CD14-positive monocyte (primary cell): ENCODE measurements around the gene STON2. TPM values are rescaled to one million over a fixed set of nuclear protein-coding genes. Genes with fewer than 3 reads are reported as not detected.

Source experiments
- DNase-seq, 3 donors: peaks; one replicate each; pipeline ENCODE4 v3.0.0-alpha.2; 2011 to 2022
- H2AFZ ChIP-seq: 2 replicates; pipeline ENCODE4 v1.6.0; 2012; ENCODE audit warnings: mild to moderate bottlenecking, low read depth, low read length, inconsistent platforms; ENCODE audit not compliant: insufficient read depth, poor library complexity, severe bottlenecking
- H3K27ac ChIP-seq, 2 donors: 1 replicate in 1 of 2; 2 replicates in 1 of 2; pipeline ENCODE4 v1.5.1; 2012 to 2013; ENCODE audit warnings: low read length in 2 of 2, control low read depth in 1 of 2, inconsistent platforms in 1 of 2, low read depth in 1 of 2, mild to moderate bottlenecking in 1 of 2
- H3K27me3 ChIP-seq, 2 donors: one replicate each; pipeline versions ENCODE4 v1.6.0 to v1.6.1; 2011 to 2013; ENCODE audit warnings: low read length in 2 of 2; ENCODE audit not compliant: control insufficient read depth in 2 of 2, insufficient read depth in 2 of 2
- H3K36me3 ChIP-seq, 2 donors: replicated peaks in 1 of 2; 1 replicate in 1 of 2; 2 replicates in 1 of 2; pipeline versions ENCODE4 v1.5.1 to v1.6.1; 2012 to 2013; ENCODE audit warnings: low read length in 2 of 2, control low read depth in 1 of 2, inconsistent platforms in 1 of 2, mild to moderate bottlenecking in 1 of 2; ENCODE audit not compliant: insufficient read depth in 2 of 2, control insufficient read depth in 1 of 2
- H3K4me1 ChIP-seq, 2 donors: 1 replicate in 1 of 2; 2 replicates in 1 of 2; pipeline versions ENCODE4 v1.5.1 to v1.6.1; 2012 to 2013; ENCODE audit warnings: low read length in 2 of 2, control low read depth in 1 of 2, inconsistent platforms in 1 of 2, mild to moderate bottlenecking in 1 of 2, moderate library complexity in 1 of 2; ENCODE audit not compliant: insufficient read depth in 2 of 2, control insufficient read depth in 1 of 2
- H3K4me2 ChIP-seq: replicated peaks from 2 replicates; pipeline ENCODE3; 2012; ENCODE audit warnings: low read length, moderate library complexity, mild to moderate bottlenecking; ENCODE audit not compliant: poor library complexity, severe bottlenecking; ENCODE audit errors: extremely low read depth
- H3K4me3 ChIP-seq, 3 experiments: fragments of 200-600 bp in 1 of 3; sonication (generic) in 1 of 3; replicated peaks in 1 of 3; 1 replicate in 2 of 3; 2 replicates in 1 of 3; pipeline ENCODE4 v1.5.1; 2011 to 2013; ENCODE audit warnings: low read length in 3 of 3, mild to moderate bottlenecking in 3 of 3, control low read depth in 2 of 3, low read depth in 2 of 3, inconsistent platforms in 1 of 3, moderate library complexity in 1 of 3
- H3K79me2 ChIP-seq: 2 replicates; pipeline ENCODE4 v1.6.0; 2012; ENCODE audit warnings: mild to moderate bottlenecking, control low read depth, inconsistent platforms, low read length, moderate library complexity; ENCODE audit not compliant: insufficient read depth
- H3K9ac ChIP-seq: 2 replicates; pipeline ENCODE4 v1.6.0; 2017; ENCODE audit warnings: low read length, mild to moderate bottlenecking; ENCODE audit not compliant: insufficient read depth, poor library complexity, severe bottlenecking
- H3K9me3 ChIP-seq, 2 donors: replicated peaks in 1 of 2; 1 replicate in 1 of 2; 2 replicates in 1 of 2; pipeline versions ENCODE4 v1.5.1 to v1.6.1; 2012 to 2013; ENCODE audit warnings: low read length in 2 of 2, control low read depth in 1 of 2; ENCODE audit not compliant: control insufficient read depth in 1 of 2, insufficient read depth in 1 of 2
- H4K20me1 ChIP-seq: 2 replicates; pipeline ENCODE4 v1.6.0; 2012; ENCODE audit warnings: mild to moderate bottlenecking, low read length, control low read depth, moderate library complexity; ENCODE audit not compliant: insufficient read depth
- H3K27ac Mint-ChIP-seq, 7 donors: one replicate each; pipeline ENCODE4 v1.8.0; 2020; ENCODE audit warnings: mild to moderate bottlenecking in 7 of 7, mixed read lengths in 7 of 7, moderate library complexity in 6 of 7, inconsistent platforms in 2 of 7
- H3K27me3 Mint-ChIP-seq, 3 donors: one replicate each; pipeline ENCODE4 v1.8.0; 2021 to 2022; ENCODE audit warnings: low read depth in 3 of 3, mild to moderate bottlenecking in 3 of 3, mixed read lengths in 3 of 3, moderate library complexity in 3 of 3, inconsistent platforms in 1 of 3
- H3K36me3 Mint-ChIP-seq, 2 donors: one replicate each; pipeline ENCODE4 v1.8.0; 2020; ENCODE audit warnings: mixed read lengths in 2 of 2, inconsistent platforms in 1 of 2, mild to moderate bottlenecking in 1 of 2
- H3K4me1 Mint-ChIP-seq: one replicate; pipeline ENCODE4 v1.8.0; 2020; ENCODE audit warnings: mild to moderate bottlenecking, mixed read lengths
- H3K4me3 Mint-ChIP-seq, 2 donors: one replicate each; pipeline ENCODE4 v1.8.0; 2020; ENCODE audit warnings: mild to moderate bottlenecking in 2 of 2, mixed read lengths in 2 of 2, moderate library complexity in 1 of 2
- H3K9me3 Mint-ChIP-seq, 7 donors: one replicate each; pipeline ENCODE4 v1.8.0; 2020 to 2022; ENCODE audit warnings: mixed read lengths in 7 of 7, mild to moderate bottlenecking in 6 of 7, moderate library complexity in 6 of 7, inconsistent platforms in 2 of 7
- WGBS: methylation state at CpG from one replicate; pipeline ENCODE4 v1.1.5; 2013; ENCODE audit warnings: missing lambda C conversion rate; ENCODE audit not compliant: insufficient coverage; 5-methylcytosine and 5-hydroxymethylcytosine counted together
- intact Hi-C, 2 donors: fragments of 100-400 bp; cut with micrococcal nuclease; formaldehyde crosslinking; loops; one replicate each; pipeline versions ENCODE4 v1.15.0 to v1.15.1; 2023
- polyA plus RNA-seq, 3 donors: library from polyadenylated mRNA; depleted of rRNA in 1 of 3; unstranded in 2 of 3; stranded (reverse) in 1 of 3; fragments of 300-500 nt in 2 of 3; fragments of >200 nt in 1 of 3; fragmentation: Illumina TruSeq in 2 of 3; gene quantifications; 1 replicate in 2 of 3; 2 replicates in 1 of 3; pipeline ENCODE4 v1.2.3, GENCODE V29; 2012 to 2021
- TF ChIP-seq, protein P1 (sequence below): fragments of 200-600 bp; IDR thresholded peaks from one replicate; pipeline ENCODE4 v1.8.0; 2022; ENCODE audit warnings: antibody characterized with exemption, mild to moderate bottlenecking

Gene STON2
- polyA plus RNA-seq, 3 donors = 1.6 to 3.2 (median 2.1) TPM

- TF ChIP-seq, protein P1, sequence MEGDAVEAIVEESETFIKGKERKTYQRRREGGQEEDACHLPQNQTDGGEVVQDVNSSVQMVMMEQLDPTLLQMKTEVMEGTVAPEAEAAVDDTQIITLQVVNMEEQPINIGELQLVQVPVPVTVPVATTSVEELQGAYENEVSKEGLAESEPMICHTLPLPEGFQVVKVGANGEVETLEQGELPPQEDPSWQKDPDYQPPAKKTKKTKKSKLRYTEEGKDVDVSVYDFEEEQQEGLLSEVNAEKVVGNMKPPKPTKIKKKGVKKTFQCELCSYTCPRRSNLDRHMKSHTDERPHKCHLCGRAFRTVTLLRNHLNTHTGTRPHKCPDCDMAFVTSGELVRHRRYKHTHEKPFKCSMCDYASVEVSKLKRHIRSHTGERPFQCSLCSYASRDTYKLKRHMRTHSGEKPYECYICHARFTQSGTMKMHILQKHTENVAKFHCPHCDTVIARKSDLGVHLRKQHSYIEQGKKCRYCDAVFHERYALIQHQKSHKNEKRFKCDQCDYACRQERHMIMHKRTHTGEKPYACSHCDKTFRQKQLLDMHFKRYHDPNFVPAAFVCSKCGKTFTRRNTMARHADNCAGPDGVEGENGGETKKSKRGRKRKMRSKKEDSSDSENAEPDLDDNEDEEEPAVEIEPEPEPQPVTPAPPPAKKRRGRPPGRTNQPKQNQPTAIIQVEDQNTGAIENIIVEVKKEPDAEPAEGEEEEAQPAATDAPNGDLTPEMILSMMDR = no peak
- Histone ChIP-seq H4K20me1 (no peaks in the 10 kb centered on the region), H3K9ac (no peak overlapping the region), H3K4me1 (no peaks in the 10 kb centered on the region), H3K4me3 (no peak overlapping the region), H3K27ac (no peak overlapping the region), H3K79me2 (no peaks in the 10 kb centered on the region), H3K27me3 (no peaks in the 10 kb centered on the region), H3K9me3 (peaks cover 0 to 6% of the 10 kb centered on the region in 2 donors), H3K4me2 (no peak overlapping the region), H3K36me3 (no peaks in the 10 kb centered on the region), H2AFZ (no peak overlapping the region)
- no peaks in the 10 kb centered on the region for H3K36me3 Mint-ChIP-seq
- no peak overlapping the region for H3K4me3 Mint-ChIP-seq
- intact Hi-C loops = no loop called here
- H3K9me3 Mint-ChIP-seq = peaks cover 3 to 7% (median 4%) of the 10 kb centered on the region in 7 donors
- H3K4me1 Mint-ChIP-seq = no peaks in the 10 kb centered on the region
- no peak for DNase-seq
- H3K27ac Mint-ChIP-seq = no peak overlapping the region
- peaks cover 0 to 2% (median 2%) of the 10 kb centered on the region in 3 donors for H3K27me3 Mint-ChIP-seq
These were observed 165.8 kb downstream of the STON2 start for GRCh38 chr14:81234278-81234677.

DNA sequence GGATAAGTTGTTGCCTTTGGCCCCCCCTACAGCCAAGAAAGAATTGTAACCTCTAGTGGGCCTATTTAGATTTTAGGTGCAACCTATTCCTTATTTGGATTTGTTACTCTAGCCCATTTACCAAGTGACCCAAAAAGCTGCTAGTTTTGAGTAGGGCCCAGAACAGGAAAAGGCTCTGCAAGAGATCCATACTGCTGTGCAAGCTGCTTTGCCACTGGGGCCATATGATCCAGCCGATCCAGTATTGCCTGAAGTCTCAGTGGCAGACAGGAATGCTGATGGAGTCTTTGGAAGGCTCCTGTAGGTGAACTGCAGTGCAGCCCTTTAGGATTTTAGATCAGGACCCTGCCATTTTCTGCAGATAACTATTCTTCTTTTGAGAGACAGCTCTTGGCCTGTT lies 166.5 kb downstream of the STON2 start:
- Histone ChIP-seq H3K79me2 (no peaks in the 10 kb centered on the region), H3K9ac (no peak overlapping the region), H2AFZ (no peak overlapping the region), H3K27me3 (no peaks in the 10 kb centered on the region), H3K4me3 (no peak overlapping the region), H3K4me2 (no peak overlapping the region), H3K27ac (no peak overlapping the region), H3K4me1 (no peaks in the 10 kb centered on the region), H3K9me3 (peaks cover 0 to 6% of the 10 kb centered on the region in 2 donors), H3K36me3 (no peaks in the 10 kb centered on the region), H4K20me1 (no peaks in the 10 kb centered on the region)
- intact Hi-C loops = no loop called here
- WGBS = 100% methylated on average over 1 of the region's 1 CpG
- TF ChIP-seq, protein P1 = no peak
- no peaks in the 10 kb centered on the region for H3K36me3 Mint-ChIP-seq
- H3K27ac Mint-ChIP-seq = no peak overlapping the region
- DNase-seq = no peak
- H3K27me3 Mint-ChIP-seq = peaks cover 0 to 2% (median 2%) of the 10 kb centered on the region in 3 donors
- no peak overlapping the region for H3K4me3 Mint-ChIP-seq
- peaks cover 3 to 7% (median 5%) of the 10 kb centered on the region in 7 donors for H3K9me3 Mint-ChIP-seq
- no peaks in the 10 kb centered on the region for H3K4me1 Mint-ChIP-seq
